DMS53 treated with DMSO at 0.1 percent for 48 hours (cell line): ENCODE data around the gene SERPINA1.
"Not testable (repeated sequence)": the region's sequence is repeated elsewhere in the genome, so short reads cannot be mapped to it uniquely, and the experiment has no call there.

Experiments
- DNase-seq: peaks from one replicate; lab custom pipeline; 2025; ENCODE audit not compliant: unreplicated experiment; lab: John Stamatoyannopoulos, UW

SERPINA1 gene

GRCh38 chr14:94372021-94372605 is 16.3 kb downstream of the SERPINA1 start:
- no peak for DNase-seq

DNA sequence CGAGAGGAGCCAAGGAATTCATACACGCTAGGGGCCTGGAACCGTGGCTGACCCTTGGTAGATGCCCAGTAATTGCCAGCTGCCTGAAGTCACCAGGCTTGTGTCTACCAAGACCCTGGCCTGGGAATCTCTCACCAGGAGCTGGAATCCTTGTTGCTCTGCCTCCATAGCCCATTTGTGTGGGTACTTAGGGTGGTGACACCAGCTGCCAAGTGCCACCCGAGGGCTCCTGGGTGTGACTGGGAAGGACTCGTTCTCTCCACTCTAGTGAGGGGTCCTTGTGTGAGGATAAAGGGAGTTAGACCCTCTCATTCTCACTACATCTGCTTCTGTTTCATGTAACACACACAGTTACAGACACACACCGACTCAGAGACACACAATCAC is 17.9 kb downstream of the SERPINA1 start:
- DNase-seq = no peak

DNA sequence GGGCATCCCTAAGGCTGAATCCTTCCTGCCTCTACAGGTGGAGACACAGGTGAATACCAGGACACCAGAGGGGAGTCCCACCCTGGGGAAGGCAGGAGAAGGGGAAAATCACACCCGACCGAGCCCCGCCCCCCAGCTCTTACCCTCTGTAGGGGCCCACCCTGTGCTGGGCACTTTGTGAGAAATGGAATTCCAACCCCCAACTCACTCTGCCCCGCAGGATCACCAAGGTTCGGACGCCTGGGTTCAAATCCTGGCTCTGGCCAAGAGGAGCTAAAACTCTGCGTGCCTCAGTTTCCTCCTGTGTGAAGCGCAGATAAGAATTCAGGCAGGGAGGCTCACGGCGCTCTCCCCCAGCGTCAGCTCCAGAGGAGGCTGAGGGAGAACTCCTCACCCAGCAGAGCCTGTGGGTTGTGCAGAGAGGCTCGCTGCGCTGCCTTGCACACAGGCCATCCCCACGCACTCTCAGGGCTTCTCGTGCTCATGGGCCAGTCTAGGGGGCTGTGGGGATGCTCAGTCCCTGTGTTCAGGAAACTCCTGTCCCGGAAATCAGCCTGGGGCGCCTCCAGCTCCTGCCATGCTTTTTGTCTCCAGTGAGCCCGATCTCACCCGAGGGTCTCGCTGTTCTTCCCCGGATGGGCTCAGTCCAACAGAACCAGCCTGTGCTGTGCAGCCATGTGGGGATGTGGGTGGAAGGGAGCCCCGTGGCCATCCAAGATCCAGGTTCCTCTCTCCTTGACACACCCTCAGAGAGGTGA is 18.5 kb downstream of the SERPINA1 start:
- not testable (repeated sequence) for DNase-seq

- DNase-seq = no peak
These were observed 19.4 kb downstream of the SERPINA1 start for GRCh38 chr14:94368956-94369355.

GRCh38 chr14:94368243-94368590 is 20.2 kb downstream of the SERPINA1 start:
- DNase-seq = no peak

- no peak for DNase-seq
These were observed 20.8 kb downstream of the SERPINA1 start for GRCh38 chr14:94367347-94368242.

GRCh38 chr14:94366146-94366915 is 22.1 kb downstream of the SERPINA1 start, which contains the start of gene SERPINA2:
Gene SERPINA2 (minus strand): TSS chr14:94366698.
- DNase-seq = no peak

- no peak for DNase-seq
These were observed 22.8 kb downstream of the SERPINA1 start for GRCh38 chr14:94365624-94366023.

DNA sequence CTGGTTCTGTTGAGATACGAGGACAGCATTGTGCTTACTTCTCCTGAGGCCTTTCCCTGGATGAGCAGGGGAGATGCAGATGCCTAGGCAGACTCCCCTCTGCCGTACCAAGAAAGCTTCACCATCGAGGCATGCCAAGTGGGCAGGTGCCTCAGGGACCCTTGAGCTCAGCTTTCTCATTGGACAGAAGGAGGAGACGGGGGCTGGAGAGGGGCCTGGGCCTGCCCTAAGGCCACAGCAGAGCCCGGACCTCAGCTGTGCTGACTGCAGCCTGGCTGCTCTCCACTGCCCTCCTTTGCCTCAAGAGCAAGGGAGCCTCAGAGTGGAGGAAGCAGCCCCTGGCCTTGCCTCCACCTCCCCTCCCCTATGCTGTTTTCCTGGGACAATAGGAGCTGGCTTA is 23.4 kb downstream of the SERPINA1 start:
- no peak for DNase-seq

- DNase-seq = no peak
These were observed 24.4 kb downstream of the SERPINA1 start for GRCh38 chr14:94364037-94364436.

DNA sequence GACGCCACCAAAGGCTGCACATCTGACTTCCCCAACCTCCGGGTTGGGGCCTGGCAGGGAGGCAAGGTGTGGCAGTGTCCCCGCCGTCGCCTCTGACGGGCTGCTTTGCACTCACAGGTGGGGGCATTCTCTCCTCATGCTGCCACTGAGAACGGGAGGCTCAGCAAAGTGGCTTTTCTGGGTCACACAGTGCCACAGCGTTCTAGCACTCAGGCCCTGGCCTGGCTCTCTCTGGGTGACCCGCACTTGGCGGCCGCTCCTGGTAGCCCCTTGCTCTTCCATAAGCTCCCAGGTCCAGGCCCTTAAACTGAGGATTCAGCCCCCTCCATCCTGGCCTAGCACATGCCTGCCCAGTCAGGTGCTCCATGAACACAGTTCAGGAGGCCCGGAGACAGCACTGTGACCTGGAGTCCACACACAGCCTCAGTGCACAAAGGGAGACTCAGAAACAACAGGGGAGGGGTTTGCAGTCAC is 25.2 kb downstream of the SERPINA1 start:
- DNase-seq = no peak

- DNase-seq = no peak
These were observed 25.7 kb downstream of the SERPINA1 start for GRCh38 chr14:94362614-94363133.

DNA sequence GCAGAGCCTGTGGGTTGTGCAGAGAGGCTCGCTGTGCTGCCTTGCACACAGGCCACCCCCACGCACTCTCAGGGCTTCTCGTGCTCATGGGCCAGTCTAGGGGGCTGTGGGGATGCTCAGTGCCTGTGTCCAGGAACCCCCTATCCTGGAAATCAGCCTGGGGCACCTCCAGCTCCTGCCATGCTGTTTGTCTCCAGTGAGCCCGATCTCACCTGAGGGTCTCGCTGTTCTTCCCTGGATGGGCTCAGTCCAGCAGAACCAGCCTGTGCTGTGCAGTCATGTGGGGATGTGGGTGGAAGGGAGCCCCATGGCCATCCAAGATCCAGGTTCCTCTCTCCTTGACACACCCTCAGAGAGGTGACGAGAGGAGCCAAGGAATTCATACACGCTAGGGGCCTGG is 26.7 kb downstream of the SERPINA1 start:
- DNase-seq = no peak

- no peak for DNase-seq
These were observed 27.3 kb downstream of the SERPINA1 start for GRCh38 chr14:94360945-94361565.

DNA sequence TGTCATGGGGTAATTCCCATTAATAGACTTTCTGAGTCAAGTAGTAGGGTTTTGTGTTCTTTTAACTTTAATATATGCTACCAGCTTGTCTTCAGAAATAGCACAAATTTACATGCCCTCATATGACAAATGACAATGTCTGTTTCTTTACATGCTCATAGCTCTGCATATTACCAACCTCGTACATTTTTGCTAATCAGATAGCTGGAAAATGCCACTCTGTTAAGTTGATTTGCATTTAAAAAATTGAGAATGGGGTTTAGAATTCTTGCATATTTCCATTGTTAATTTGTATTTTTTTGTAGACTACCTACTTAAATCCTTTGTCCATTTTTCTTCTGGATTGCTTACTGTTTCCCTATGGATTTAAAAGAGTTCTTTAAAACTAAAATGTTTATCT is 31.2 kb downstream of the SERPINA1 start:
- DNase-seq = no peak

DNA sequence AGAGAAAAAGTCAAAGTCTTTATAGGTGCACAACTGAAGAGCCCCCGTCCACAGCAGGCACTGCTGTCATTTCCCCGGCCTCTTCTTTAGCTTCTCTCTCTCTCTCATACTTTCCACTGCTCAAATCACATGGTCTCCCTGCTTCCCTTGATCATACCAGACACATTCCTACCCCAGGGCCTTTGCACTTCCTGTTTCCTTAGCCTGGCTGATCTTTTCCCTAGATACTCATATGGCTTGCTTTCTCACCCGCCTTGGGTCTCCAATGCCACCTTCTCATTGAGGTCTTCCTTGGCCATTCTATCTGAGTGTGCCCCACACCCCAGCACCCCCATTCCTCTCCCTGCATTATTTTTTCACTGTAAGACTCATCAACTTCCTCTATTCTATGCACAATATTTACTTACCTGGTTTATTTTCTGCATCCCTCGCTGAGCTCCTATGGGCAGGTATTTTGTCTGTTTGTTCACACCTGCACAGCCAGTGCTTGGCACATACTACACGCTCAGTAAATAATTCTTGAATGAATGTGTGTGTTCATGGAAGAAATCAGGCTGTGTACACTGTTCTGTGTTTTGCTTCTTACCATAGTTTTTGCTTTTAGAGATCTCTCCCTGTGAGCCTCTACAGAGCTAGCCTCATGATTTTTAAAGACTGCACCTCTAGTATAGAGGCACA is 31.9 kb downstream of the SERPINA1 start:
- DNase-seq = no peak

GRCh38 chr14:94355191-94355794 is 33.1 kb downstream of the SERPINA1 start:
- DNase-seq = peak; percentile 3

- no peak for DNase-seq
These were observed 33.7 kb downstream of the SERPINA1 start for GRCh38 chr14:94354638-94355185.

GRCh38 chr14:94354190-94354589 is 34.2 kb downstream of the SERPINA1 start:
- not testable (repeated sequence) for DNase-seq
